Heart left ventricle (tissue), 13 donors: Measurements from ENCODE around the gene PALB2.
"Not testable (repeated sequence)": the region's sequence is repeated elsewhere in the genome, so short reads cannot be mapped to it uniquely, and the experiment has no call there.

Experiments used
- CTCF ChIP-seq, 12 donors: fragments of 200-600 bp; sonication (generic) in 4 of 12; IDR thresholded peaks; one replicate each; pipeline versions ENCODE4 v1.5.0 to v1.8.0; 2018 to 2022; ENCODE audit warnings: antibody characterized with exemption in 12 of 12, mild to moderate bottlenecking in 5 of 12
- POLR2A ChIP-seq, 2 donors: fragments of 450-650 bp; IDR thresholded peaks; one replicate each; pipeline ENCODE4 v1.6.1; 2017; ENCODE audit warnings: antibody characterized with exemption in 2 of 2, mild to moderate bottlenecking in 2 of 2, moderate library complexity in 2 of 2
- donor health status: ischemic (EF 13 %, LVEDD 7.1; RV severe dilation, severe dysfunction).
- donor health status: DM: no; HTN: yes; CAD: no.
- donor health status: DM: no; HTN: no; CAD: no.
- donor health status: ischemic (EF 25% LVEDD 6.9; RV normal size, moderate dysfunction).
- donor health status: ischemic (EF 25% LVEDD 5.7; RV mildly dilated, moderate dysfunction).
- donor health status: ischemic (EF 35%, LVEDD 5.7; RV mildly dilated, moderate dysfunction).
- donor health status: nonischemic (EF 11% LVEDD 7.7; RV severe dilation, severe dysfunction).
- donor health status: DM: yes; HTN: yes; CAD: no.
- donor health status: PGD.
- donor health status: ischemic (EF 29% LVEDD 5.4; RV normal size, mild dysfunction).
- donor health status: nonischemic (EF 23%, LVEDD 6.1; RV moderate dilation, normal function).

- TF ChIP-seq CTCF, POLR2A (IDR thresholded peaks at IDR 0.05): not testable (repeated sequence)
Measured at GRCh38 chr16:23583271-23583670, 57.8 kb downstream of the PALB2 start.
